ACC112 (cell line): Measurements from ENCODE around the gene SMIM23.
A peak's percentile ranks its signal among the peaks of the same experiment; 100 is the strongest.

ENCODE experiments used
- H2AFZ ChIP-seq: fragments of 200-600 bp; sonication (generic); one replicate; pipeline ENCODE4 v1.6.0; 2017; ENCODE audit warnings: antibody characterized with exemption, low read length; ENCODE audit not compliant: unreplicated experiment
- H3K27ac ChIP-seq: fragments of 200-600 bp; sonication (generic); 2 replicates; pipeline ENCODE4 v1.5.1; 2014; ENCODE audit warnings: low read depth, mild to moderate bottlenecking, antibody characterized with exemption, low read length, moderate library complexity
- H3K27me3 ChIP-seq: fragments of 200-600 bp; sonication (generic); 2 replicates; pipeline ENCODE4 v1.6.1; 2014; ENCODE audit warnings: mild to moderate bottlenecking, antibody characterized with exemption, low read length, moderate library complexity, mixed read lengths; ENCODE audit not compliant: insufficient read depth
- H3K36me3 ChIP-seq: fragments of 200-600 bp; sonication (generic); 2 replicates; pipeline ENCODE4 v1.6.1; 2016; ENCODE audit warnings: mild to moderate bottlenecking, antibody characterized with exemption, low read length, moderate library complexity, mixed read lengths; ENCODE audit not compliant: insufficient read depth
- H3K4me1 ChIP-seq: fragments of 200-600 bp; sonication (generic); one replicate; pipeline ENCODE4 v1.6.1; 2016; ENCODE audit warnings: low read length, mixed read lengths; ENCODE audit not compliant: insufficient read depth, unreplicated experiment, control insufficient read depth
- H3K4me3 ChIP-seq: fragments of 200-600 bp; sonication (generic); 2 replicates; pipeline ENCODE4 v1.5.1; 2014; ENCODE audit warnings: mild to moderate bottlenecking, low read depth, low read length
- H3K79me2 ChIP-seq: fragments of 200-600 bp; sonication (generic); one replicate; pipeline ENCODE4 v1.6.0; 2016; ENCODE audit warnings: low read length; ENCODE audit not compliant: control insufficient read depth, unreplicated experiment, insufficient read depth

SMIM23 gene

GRCh38 chr5:171749365-171749764 is 36.3 kb upstream of the SMIM23 start:
- no peak overlapping the region for H3K27ac ChIP-seq
- peaks cover 10% of the 10 kb centered on the region for H3K4me1 ChIP-seq
- H2AFZ ChIP-seq: no peak overlapping the region
- H3K4me3 ChIP-seq: no peak overlapping the region
- H3K27me3 ChIP-seq: peaks cover 5% of the 10 kb centered on the region; the same call in 1 of the 2 replicates
- no peaks in the 10 kb centered on the region for H3K36me3 ChIP-seq
- no peaks in the 10 kb centered on the region for H3K79me2 ChIP-seq

- H3K4me3 ChIP-seq: no peak overlapping the region
- H3K79me2 ChIP-seq: no peaks in the 10 kb centered on the region
- H3K27me3 ChIP-seq: 0 out of 2 replicates have a peak, but pooled peaks cover 1% of the 10 kb centered on the region
- no peak overlapping the region for H2AFZ ChIP-seq
- no peaks in the 10 kb centered on the region for H3K36me3 ChIP-seq
- no peak overlapping the region for H3K27ac ChIP-seq
- peaks cover 10% of the 10 kb centered on the region for H3K4me1 ChIP-seq
Observed at GRCh38 chr5:171750311-171750788, 35.3 kb upstream of the SMIM23 start.

GRCh38 chr5:171755354-171755821 is 30.2 kb upstream of the SMIM23 start:
- Histone ChIP-seq H3K79me2 (no peaks in the 10 kb centered on the region), H3K27ac (no peak overlapping the region), H2AFZ (no peak overlapping the region), H3K36me3 (no peaks in the 10 kb centered on the region), H3K4me1 (peaks cover 11% of the 10 kb centered on the region), H3K4me3 (no peak overlapping the region), H3K27me3 (no peaks in the 10 kb centered on the region)

- Histone ChIP-seq H3K36me3 (no peaks in the 10 kb centered on the region), H3K79me2 (no peaks in the 10 kb centered on the region), H3K27me3 (no peaks in the 10 kb centered on the region), H3K4me3 (no peak overlapping the region), H2AFZ (no peak overlapping the region), H3K4me1 (peaks cover 6% of the 10 kb centered on the region), H3K27ac (peak overlapping the region; percentile 58)
Observed at GRCh38 chr5:171757853-171758535, 27.6 kb upstream of the SMIM23 start.

GRCh38 chr5:171759777-171760176 is 25.8 kb upstream of the SMIM23 start:
- Histone ChIP-seq H3K27me3 (peaks cover 8% of the 10 kb centered on the region; the same call in 1 of the 2 replicates), H3K4me3 (no peak overlapping the region), H3K79me2 (no peaks in the 10 kb centered on the region), H3K4me1 (peaks cover 6% of the 10 kb centered on the region), H3K27ac (no peak overlapping the region), H3K36me3 (no peaks in the 10 kb centered on the region), H2AFZ (no peak overlapping the region)

GRCh38 chr5:171762021-171762608 is 23.5 kb upstream of the SMIM23 start:
- Histone ChIP-seq H3K36me3 (no peaks in the 10 kb centered on the region), H3K4me3 (no peak overlapping the region), H3K27ac (no peak overlapping the region)

GRCh38 chr5:171762903-171763302 is 22.7 kb upstream of the SMIM23 start:
- Histone ChIP-seq H3K27ac (no peak overlapping the region), H3K36me3 (no peaks in the 10 kb centered on the region), H3K4me1 (peaks cover 6% of the 10 kb centered on the region), H2AFZ (no peak overlapping the region), H3K27me3 (peaks cover 35% of the 10 kb centered on the region), H3K4me3 (no peak overlapping the region), H3K79me2 (no peaks in the 10 kb centered on the region)

More at GRCh38 chr5:171762021-171762608, 23.5 kb upstream of the SMIM23 start:
- no peak overlapping the region for H2AFZ ChIP-seq
- peaks cover 6% of the 10 kb centered on the region for H3K4me1 ChIP-seq
- H3K79me2 ChIP-seq: no peaks in the 10 kb centered on the region
- peaks cover 27% of the 10 kb centered on the region for H3K27me3 ChIP-seq

GRCh38 chr5:171764265-171764664 is 21.4 kb upstream of the SMIM23 start:
- Histone ChIP-seq H3K27me3 (peaks cover 36% of the 10 kb centered on the region), H3K36me3 (no peaks in the 10 kb centered on the region), H3K4me3 (no peak overlapping the region), H2AFZ (no peak overlapping the region), H3K79me2 (no peaks in the 10 kb centered on the region), H3K4me1 (no peaks in the 10 kb centered on the region), H3K27ac (no peak overlapping the region)

DNA sequence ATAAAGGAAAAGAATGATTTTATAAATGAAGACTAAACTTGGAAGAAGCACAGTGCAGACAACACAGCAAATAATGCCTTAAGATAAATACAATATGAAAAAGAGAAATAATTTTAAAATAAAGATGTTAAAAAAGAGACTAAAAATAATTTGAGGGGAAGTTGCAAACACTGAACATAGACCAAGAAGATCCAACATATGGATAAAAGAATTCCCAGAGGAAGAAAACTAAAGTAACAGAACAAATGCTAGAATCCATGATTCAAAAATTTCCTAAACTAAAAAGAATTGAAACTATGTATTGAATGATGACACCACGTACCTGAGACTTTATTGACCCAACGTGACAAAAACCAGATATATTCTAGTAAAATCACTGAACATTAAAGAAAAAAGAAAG is 18.7 kb upstream of the SMIM23 start:
- Histone ChIP-seq H3K4me3 (no peak overlapping the region), H3K4me1 (no peaks in the 10 kb centered on the region), H3K27ac (no peak overlapping the region), H3K79me2 (no peaks in the 10 kb centered on the region), H3K27me3 (peaks cover 36% of the 10 kb centered on the region), H3K36me3 (no peaks in the 10 kb centered on the region), H2AFZ (no peak overlapping the region)

GRCh38 chr5:171770153-171770552 is 15.5 kb upstream of the SMIM23 start:
- no peaks in the 10 kb centered on the region for H3K4me1 ChIP-seq
- H3K4me3 ChIP-seq: no peak overlapping the region

DNA sequence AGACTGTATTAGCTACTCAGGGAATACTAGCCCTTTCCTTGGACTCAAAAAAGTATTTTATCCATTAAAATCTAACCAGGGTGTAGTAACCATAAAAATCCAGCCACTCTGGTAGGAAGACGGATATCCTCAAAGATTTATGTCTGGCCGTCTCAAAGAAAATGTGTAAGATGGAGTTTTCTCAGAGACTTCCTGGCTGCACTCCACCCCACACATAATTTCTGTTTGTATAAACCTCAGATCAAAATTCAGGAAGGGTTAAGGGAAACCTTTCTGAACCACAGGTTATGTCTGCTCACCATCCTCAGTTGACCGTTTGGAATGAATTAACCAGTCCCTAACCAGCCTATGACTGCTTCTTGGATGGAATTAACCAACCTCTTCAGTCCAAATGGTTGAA is 13.8 kb upstream of the SMIM23 start:
- Histone ChIP-seq H3K36me3 (no peaks in the 10 kb centered on the region), H3K79me2 (no peaks in the 10 kb centered on the region), H2AFZ (no peak overlapping the region), H3K4me1 (no peaks in the 10 kb centered on the region), H3K27me3 (peaks cover 18% of the 10 kb centered on the region), H3K4me3 (no peak overlapping the region), H3K27ac (no peak overlapping the region)

More at GRCh38 chr5:171770153-171770552, 15.5 kb upstream of the SMIM23 start:
- Histone ChIP-seq H3K79me2 (no peaks in the 10 kb centered on the region), H3K27me3 (peaks cover 24% of the 10 kb centered on the region), H2AFZ (no peak overlapping the region), H3K27ac (no peak overlapping the region), H3K36me3 (no peaks in the 10 kb centered on the region)
